Measurements from ENCODE around the gene YWHAG.
"Not testable (repeated sequence)": the region's sequence is repeated elsewhere in the genome, so short reads cannot be mapped to it uniquely, and the experiment has no call there.

The YWHAG gene

DNA sequence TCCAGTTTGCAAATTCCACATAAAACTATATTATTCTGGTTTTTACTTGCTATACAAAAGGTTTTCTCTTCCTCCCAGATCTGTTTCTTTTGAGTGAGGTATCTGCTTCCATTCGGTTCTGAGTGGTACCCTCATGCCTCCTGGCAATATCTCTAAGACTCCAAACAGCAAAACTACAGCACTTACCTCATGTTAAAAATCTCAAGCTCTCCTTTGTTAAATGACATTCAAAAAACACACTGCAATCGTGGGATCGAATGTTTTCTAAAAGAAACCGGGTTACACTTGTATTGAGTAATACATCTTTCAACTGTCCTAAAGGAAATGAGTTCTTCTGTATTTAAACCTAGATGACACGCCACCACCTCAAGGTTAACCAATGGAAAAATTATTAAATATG, 11.1 kb downstream of the YWHAG start:
- DNase-seq (ENCODE audit: low read depth in 2 of 2) = no peak

DNA sequence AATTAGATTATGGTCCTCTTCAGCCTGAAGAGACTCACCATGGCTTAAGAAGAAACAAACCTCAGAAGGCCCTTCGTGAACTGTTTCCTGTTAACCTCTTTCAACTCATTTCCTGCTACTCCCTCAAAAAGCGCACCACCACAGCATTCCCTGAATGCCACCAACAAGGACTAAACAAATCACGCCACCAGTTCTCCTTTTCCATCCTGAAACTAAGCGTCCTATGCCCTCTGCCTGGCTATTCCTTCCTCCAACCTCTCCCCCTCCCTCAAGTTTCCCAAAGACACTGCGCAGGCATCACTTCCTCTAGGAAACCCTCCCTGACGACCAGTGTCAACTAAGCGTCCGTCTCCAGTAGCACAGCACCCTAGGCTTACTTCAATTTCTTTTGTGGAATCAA, 12.0 kb downstream of the YWHAG start:
- no peak for DNase-seq (ENCODE audit: low read depth in 2 of 2)

DNA sequence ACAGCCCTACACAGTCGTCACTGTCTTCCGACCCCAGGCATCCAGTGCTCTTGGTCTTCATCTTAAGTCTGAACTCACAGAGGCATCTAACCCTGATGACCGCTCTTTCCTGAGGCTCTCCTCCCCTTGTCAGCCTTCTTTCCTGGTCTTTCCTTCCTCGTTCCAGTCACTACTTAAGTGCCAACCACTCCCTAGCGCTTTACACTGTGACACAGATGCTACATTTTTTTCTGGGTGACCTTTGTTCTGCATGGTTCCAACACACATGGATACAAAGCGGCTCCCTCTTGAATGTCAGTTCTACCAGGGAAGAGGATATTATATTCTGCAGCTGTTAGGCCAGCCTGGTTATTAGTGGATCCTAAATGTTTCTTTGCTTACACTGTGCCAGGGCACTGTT, 12.7 kb downstream of the YWHAG start:
- DNase-seq (ENCODE audit: low read depth in 2 of 2) = no peak

DNA sequence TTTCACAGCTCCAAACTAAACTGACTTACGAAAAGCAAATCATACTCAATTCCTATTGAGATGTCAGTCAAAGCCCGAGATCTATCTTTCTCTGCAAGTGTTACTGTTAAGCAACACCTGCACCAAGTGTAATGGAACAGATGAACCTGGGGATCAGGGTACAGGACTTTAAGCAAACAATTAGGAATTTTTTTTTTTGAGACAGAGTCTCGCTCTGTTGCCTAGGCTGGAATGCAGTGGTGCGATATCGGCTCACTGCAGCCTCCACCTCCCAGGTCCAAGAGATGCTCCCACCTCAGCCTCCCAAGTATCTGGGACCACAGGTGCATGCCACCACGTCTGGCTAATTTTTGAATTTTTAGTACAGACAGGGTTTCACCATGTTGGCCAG, 14.9 kb downstream of the YWHAG start:
- DNase-seq (ENCODE audit: low read depth in 2 of 2) = no peak

DNA sequence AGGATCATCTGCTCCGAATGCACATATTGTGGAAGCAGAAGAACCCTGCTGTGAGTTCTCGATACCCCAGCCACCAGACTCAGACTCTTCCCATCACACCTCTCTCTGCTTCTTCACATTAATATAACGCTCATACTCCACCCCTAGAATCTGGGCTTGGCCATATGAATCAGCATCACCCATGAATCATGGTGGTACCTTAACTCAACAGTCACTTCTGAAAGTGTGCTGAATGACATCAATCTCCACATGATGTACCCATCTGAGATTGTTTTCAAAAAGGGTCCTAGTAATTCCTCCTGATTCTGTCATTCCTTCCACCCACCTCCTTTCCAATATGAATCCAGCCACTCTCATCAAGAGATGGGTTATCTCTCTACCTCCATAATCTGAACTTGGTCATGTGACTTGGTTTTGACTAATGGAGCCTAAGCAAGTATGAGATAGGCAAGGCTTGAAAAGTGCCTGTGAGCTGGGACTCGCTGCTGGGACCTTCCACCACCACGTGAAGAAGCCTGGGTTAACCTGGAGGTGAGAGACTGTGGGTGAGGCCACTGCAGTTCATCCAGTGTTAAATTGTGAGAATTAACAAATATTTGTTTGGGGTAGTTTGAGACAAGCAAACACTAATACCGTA, 15.4 kb downstream of the YWHAG start:
- no peak for DNase-seq (ENCODE audit: low read depth in 2 of 2)

DNA sequence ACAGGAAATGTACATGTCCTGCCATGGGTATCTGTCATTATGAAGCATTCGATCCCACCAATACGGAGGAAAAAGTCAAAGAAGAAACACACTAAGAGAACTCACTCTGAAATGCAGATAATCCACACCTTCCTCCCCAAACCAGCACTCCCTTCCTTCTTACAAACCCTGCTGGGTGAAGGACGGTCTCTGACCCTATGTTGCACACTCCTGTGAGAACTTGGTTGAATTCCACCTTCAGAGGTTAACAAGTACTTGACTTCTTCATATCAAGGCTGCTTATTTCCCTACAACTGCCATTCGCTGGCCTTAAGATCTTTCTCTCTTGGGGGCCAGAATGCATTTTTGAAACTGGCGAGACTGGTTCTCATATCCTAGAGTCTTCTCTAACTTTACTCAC, 16.6 kb downstream of the YWHAG start:
- no peak for DNase-seq (ENCODE audit: low read depth in 2 of 2)

DNA sequence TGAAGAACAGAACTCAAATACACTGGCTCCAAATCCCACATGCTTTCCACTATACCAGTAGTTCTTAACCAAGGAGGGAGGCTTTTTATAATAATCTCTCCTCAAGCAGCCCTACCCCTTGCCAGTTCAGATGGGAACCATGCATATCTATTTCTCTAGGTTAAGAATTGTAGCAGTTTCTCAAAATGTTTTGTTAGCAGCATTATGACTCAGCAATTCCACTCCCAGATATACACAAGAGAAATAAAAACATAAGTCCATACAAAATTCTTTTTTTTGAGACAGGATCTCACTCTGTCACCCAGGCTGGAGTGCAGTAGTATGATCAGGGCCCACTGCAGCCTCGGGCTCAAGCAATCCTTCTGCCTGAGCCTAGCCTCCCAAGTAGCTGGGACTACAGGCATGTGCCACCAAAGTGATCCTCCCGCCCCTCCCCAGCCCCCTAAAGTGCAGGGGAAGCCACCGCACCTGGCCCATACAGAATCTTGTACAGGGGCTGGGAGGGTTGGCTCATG, 18.1 kb downstream of the YWHAG start:
- DNase-seq (ENCODE audit: low read depth in 2 of 2) = no peak

DNA sequence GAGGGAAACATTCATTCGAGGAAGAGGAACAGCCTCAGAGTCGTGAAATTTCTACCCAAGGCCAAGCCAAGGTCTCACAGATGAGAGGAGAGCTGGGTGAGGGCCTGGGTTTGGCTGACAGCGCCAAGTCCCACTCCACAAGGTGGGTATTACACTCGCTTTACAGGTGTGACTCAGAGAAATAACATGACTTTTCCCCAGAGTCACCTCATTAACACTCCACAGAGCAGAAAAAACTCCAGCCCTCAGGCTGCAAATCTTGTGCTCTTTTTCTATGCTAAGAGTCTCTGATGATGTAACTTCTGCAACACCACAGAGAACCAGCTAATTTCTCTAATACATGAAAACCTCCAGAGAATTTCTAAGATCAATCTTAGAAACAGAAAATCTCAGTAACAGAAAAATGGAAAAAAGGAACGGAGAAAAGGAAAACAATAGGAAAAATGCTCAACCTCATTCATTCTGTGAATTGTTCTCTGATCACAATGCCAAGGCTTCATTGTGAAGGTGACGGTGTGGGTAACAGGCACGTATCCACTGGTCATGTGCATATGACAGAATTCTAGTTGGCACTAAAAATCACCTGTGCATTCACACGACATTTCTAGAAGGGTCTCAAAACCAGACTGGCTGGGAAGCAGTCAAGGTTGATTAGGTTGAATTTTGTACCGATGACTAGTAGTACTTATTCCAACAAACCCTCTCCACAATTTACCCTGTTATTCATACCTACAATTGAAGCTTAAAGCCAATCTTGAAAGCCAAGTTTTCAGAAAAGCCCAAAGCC, 20.3 kb downstream of the YWHAG start:
- no peak for DNase-seq (ENCODE audit: low read depth in 2 of 2)

DNA sequence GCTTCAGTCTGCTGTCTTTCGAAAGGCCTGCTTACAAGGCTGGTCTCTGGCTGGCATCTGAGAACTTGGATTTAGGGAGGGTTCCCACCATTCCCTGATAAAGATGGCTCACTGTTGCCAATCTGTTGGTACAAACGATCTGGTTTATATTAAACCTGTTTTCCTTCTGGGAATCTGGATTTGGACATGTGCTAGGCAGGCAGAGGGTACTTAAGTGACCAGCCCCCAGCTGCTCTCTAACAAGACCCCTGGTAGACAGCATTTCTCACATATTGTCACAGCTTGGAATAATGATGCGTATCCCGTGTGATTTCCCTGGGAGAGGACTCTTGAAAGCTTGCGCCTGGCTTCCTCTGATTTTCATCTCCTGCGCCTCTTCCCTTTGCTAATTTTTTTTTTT, 21.6 kb downstream of the YWHAG start:
- no peak for DNase-seq (ENCODE audit: low read depth in 2 of 2)

DNA sequence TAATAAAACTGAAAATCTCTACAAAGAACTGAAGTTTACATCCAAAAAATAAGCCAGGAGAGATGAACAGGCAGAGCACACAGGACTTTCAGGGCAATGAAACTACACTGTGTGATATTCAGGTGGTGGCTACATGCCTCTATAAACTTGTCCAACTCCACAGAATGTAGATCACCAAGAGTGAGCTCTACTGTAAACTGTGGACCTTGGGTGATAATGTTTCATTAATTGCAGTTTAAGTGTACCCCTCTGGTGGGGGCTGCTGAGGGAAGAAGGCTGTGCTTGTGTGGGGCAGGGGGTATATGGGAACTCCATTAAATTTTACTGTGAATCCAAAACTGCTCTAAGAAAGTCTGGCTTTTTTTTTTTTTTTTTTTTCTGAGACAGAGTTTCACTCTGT, 22.7 kb downstream of the YWHAG start:
- DNase-seq (ENCODE audit: low read depth in 2 of 2) = no peak

DNA sequence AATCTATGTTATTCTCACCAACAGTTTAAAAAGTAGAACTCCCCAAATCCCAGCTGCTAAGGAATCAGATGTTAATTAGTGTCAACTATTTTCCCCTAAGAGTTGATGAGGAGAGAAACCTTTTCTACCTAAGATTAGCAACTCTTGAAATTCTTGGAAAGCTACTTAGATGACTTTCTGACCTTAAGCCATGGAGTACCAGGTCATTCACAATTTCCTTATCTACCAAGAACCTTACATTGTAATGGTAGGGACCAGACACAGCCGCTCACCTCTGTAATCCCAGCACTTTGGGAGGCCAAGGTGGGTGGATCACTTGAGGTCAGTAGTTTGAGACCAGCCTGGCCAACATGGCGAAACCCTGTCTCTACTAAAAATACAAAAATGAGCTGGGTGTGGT, 23.4 kb downstream of the YWHAG start:
- not testable (repeated sequence) for DNase-seq (ENCODE audit: low read depth in 2 of 2)

DNA sequence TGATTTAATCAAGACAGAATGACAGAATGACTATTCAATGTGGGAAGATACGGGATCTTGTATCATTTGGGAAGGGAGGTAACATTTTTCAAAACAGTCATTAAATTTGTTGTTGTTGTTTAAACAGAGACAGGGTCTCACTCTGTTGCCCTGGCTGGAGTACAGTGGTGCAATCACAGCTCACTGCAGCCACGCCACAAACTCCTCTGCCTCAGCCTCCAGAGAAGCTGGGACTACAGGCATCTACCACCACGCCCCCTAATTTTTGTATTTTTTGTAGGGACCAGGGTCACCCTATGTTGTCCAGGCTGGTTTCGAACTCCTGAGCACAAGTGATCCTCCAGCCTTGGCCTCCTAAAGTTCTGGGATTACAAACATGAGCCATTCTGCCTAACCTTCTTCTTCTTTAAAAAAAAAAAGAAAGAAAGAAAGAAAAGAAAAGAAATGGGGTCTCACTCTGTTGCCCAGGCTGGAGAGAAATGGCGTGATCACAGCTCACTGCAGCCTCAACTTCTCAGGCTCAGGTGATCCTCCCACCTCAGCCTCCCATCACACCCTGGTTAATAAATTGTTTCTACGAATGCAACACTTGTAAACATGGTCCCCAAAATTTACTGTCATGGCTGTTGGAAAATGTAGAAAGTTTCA, 24.3 kb downstream of the YWHAG start:
- no peak for DNase-seq (ENCODE audit: low read depth in 2 of 2)

DNA sequence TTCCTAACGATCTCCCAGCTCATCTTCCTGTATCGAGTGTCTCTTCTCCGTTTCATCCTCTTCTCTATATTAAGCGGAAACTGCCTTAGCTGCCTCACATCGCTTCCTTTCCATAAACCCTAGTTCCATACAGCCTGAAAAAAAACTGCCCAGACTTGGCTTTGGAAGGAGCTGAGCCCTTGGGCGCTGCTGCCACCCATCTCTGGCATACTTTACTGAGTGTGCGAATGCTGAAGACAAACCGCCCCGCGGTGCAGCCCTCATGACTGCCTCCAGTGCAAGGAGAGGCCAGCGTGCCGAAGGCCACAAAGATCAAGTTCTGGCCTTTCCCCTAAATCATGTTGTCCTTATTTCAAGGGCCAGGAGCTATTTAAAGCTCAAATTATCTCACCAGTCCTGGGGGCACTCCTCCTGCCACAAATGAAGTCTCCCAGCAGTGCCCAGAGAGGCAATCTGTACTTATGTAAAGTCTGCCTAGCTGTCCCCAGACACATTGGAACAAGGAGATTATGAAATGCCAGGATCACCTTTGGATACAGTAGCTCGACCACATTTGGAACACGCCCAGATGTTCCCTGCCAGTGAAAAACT, 25.2 kb downstream of the YWHAG start:
- DNase-seq (ENCODE audit: low read depth in 2 of 2) = no peak

DNA sequence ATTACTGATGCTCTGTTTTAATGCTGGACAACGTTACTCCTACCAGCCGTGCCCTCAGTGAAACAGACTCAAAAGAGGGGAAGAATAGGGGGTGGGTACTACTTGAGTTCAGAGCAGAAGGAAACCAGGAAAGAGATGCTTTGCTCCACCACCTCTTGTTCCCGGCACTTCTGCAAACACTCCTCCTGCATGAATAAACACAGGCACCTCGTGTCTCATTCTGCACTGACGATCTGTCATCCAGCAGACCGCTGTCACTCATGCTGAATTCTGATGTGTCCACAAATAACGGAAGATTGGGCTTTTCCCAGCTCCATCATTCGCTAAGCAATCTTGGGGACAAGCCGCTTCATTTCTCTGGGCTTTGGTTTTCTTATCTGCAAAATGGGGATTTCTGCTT, 26.7 kb downstream of the YWHAG start:
- DNase-seq (ENCODE audit: low read depth in 2 of 2) = no peak

DNA sequence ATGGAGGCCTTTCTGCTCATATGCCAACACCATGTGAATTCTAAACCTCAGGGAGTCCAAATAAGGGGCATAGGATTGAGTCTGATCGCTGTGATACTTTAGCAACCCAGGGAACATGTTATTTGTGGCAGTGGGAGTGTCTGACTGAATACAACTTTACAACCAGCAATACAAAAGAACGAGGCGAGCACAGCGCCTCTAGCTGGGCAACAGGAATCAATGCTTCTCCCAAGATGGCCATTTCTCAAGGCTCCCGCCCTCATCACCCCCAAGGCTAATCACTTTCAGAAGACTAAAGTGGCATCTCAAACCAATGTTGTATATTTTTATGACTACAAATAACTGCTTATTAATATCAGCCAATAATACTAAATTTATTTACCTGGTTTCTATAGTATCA, 28.1 kb downstream of the YWHAG start:
- DNase-seq (ENCODE audit: low read depth in 2 of 2) = no peak

DNA sequence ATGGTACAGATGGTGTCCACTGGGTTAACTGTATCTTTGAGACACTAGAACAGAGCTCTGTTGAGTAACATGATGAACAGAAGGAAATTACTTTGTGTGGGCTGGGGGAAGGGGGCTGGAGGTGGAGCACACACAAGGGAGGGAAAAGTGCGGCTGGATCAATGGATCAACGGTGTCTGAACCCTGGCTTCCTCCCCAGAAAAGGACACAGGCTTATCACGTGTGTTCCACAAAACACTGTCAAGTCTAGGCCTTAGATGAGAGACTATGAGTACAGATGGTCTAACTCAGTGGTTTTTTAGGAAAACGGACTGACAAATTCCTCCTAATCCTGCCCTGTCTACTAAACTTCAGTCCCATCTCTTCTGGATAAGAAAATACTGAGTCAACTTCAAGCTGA, 28.5 kb downstream of the YWHAG start:
- DNase-seq (ENCODE audit: low read depth in 2 of 2) = no peak

DNA sequence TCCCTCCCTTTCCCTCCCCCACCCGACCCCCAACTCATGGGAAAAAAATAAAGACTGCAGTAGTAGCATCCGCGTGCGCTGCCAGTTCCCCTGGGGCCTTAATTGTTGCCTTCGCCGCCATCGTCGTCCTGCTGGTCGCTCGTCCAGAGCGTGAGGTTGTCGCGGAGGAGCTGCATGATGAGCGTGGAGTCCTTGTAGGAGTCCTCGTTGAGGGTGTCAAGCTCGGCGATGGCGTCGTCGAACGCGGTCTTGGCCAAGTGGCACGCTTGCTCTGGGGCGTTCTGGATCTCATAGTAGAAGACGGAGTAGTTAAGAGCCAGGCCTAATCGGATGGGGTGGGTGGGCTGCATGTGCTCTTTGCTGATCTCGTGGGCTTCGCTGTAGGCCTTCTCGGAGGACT, 29.3 kb downstream of the YWHAG start:
- no peak for DNase-seq (ENCODE audit: low read depth in 2 of 2)

DNA sequence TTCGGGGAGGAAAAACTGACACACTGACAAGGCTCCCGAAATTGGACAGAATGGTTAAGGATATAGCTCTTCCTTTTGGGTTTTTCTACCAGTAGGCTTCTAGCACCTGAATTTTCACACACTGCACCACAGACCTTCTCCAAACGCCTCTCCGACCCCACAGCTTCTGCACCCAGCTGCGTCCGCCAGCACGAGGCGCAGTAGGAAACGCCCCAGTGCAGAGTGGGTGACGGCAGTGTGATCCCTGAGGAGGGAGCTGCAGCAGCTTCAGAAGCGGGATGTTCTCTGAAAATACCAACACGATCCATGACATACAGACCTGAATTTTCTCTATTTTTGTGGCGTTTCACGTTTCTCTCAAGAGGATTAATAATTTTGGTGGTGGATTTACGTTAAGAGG, 30.4 kb downstream of the YWHAG start:
- DNase-seq (ENCODE audit: low read depth in 2 of 2) = no peak

DNA sequence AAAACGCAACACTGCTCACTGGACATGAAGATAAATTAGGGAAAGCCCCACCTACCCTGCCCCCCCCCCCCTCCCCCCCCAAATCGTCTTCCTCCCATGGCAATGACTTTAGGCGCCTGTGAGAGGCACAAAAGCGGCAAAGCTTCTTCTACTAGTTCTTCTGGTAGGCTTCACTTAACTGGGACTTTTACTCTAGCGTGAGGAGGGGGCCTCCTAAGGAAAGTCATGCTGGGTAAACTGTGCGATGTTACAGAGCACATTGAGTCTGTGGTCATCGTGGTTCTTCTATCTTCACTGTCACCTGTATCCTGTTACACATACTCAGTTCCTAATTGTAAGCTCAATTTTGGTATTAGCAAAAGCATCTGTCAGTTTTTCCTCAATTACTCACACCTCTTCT, 31.2 kb downstream of the YWHAG start:
- no peak for DNase-seq (ENCODE audit: low read depth in 2 of 2)

DNA sequence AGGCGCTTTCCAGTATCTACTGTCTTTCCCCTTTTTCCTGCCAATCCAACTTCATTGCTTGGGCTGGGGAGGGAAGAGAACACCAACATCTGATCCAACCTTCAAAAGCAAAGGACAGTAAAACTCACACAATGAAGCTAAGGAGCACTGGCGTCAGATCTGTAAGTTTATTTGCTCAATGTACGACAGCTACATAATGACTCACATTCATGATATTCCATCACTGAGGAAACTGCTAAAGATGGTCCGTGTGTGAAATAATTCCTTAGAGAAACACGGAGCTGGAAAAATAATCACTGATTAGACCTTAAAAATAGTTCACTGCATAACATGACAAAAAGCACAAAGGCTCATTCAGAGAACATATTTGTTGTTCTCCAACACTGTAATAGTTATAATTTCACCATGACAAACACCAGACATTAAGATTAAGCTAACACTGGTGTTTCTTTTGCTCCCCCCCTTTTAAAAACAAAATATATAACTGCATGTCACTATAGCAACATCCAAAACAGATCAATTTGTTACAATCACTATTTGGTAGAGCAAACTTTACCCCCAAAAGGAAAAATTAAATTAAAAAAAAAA, 32.1 kb downstream of the YWHAG start:
- no peak for DNase-seq (ENCODE audit: low read depth in 2 of 2)

DNA sequence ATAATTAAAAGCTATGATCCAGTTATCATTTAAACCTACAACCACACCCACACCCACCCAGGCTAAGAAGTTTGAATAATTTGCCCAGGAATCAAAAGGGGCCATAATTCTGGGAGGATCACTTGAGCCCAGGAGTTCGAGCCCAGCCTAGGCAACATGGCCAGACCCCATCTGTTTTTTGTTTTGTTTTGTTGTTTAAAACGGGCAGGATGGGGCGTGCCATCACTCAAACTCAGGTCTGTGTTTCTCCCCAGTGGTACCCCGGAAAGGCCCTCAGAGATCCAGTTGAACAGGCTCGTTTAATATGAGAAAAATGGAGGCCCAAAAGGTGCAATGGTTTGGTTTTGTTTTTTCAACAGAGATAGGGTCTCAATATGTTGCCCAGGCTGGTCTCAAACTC, 33.0 kb downstream of the YWHAG start:
- no peak for DNase-seq (ENCODE audit: low read depth in 2 of 2)

DNA sequence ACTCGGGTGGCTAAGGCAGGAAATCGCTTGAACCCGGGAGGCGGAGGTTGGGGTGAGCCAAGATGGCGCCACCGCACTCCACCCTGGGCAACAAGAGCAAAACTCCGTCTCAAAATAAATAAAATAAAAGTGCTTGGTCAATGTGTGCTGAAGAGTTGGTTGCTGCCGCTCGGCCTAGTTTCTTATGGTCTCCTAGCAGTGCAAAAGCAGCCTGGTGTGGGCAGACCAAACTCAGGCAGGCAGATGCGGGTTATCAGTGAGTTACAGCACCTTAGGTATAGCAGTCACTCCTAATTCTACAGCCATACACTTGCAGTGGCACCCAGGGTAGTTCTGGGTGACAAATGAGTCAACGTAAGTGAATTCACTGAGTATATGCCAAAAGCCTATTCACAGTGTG, 33.7 kb downstream of the YWHAG start:
- DNase-seq (ENCODE audit: low read depth in 2 of 2) = no peak
